ENCODE data around the gene HS1BP3.

DNA sequence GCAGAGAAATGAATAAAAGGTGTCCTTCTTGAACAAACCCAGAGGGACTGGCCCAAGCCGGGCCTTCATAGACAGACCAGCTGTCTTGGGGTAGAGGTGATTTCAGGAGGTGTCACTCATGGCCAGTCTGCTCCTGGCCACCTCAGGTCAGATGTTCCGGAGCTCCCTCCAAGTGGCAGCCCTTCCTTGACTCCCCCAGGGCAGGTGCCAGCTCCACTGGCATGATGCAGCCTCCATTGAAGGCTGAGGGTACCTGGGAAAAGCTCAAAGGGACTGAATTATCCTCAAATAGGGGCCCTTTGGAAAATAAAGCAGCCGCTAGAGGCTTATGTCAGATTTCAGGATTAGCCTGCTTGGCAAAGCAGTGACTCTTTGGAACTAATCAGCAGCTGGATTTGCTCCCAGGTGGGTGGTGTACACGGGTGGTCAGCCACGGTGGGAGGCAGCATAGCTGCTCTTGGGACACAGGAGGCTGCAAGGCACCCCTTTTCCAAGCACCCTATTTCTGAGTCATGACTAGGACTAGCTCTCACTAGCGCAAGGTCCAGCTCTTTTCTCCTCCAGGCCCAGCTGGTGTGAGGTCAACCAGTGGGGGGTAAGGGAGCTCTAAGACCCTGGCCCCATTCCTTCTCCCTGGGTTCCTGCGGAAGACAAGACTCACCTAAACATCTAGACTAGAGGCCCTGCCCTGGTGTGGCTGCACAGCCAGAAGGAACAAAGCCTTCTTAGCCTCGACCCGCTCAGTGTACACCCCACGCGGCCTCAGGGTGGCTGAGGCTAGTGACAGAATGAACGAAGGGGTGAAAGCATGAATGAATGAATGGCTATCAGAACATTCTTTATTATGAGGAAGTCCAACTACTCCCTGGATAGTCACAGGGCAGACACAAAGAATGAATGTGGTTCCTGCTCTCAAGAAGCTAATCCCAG lies 29.3 kb downstream of the HS1BP3 start:
- TF ChIP-seq, protein P1, sequence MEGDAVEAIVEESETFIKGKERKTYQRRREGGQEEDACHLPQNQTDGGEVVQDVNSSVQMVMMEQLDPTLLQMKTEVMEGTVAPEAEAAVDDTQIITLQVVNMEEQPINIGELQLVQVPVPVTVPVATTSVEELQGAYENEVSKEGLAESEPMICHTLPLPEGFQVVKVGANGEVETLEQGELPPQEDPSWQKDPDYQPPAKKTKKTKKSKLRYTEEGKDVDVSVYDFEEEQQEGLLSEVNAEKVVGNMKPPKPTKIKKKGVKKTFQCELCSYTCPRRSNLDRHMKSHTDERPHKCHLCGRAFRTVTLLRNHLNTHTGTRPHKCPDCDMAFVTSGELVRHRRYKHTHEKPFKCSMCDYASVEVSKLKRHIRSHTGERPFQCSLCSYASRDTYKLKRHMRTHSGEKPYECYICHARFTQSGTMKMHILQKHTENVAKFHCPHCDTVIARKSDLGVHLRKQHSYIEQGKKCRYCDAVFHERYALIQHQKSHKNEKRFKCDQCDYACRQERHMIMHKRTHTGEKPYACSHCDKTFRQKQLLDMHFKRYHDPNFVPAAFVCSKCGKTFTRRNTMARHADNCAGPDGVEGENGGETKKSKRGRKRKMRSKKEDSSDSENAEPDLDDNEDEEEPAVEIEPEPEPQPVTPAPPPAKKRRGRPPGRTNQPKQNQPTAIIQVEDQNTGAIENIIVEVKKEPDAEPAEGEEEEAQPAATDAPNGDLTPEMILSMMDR (conservative IDR thresholded peaks at IDR 0.05 in 1 of 2, IDR thresholded peaks at IDR 0.05 in 1 of 2; ENCODE audit: extremely low read depth in 1 of 2, insufficient read depth in 1 of 2, low read depth in 1 of 2, low read length in 2 of 2), result no peak
- TF ChIP-seq EZH2 (IDR thresholded peaks at IDR 0.05; ENCODE audit: borderline replicate concordance, low read length), result no peak
